NCI-H524 treated with DMSO at 0.1 percent for 48 hours (cell line): ENCODE measurements around the gene CELF4.
A peak's percentile ranks its signal among the peaks of the same experiment; 100 is the strongest.

ENCODE experiments used
- DNase-seq: peaks from one replicate; lab custom pipeline; 2025; lab: John Stamatoyannopoulos, UW

The CELF4 gene

DNA sequence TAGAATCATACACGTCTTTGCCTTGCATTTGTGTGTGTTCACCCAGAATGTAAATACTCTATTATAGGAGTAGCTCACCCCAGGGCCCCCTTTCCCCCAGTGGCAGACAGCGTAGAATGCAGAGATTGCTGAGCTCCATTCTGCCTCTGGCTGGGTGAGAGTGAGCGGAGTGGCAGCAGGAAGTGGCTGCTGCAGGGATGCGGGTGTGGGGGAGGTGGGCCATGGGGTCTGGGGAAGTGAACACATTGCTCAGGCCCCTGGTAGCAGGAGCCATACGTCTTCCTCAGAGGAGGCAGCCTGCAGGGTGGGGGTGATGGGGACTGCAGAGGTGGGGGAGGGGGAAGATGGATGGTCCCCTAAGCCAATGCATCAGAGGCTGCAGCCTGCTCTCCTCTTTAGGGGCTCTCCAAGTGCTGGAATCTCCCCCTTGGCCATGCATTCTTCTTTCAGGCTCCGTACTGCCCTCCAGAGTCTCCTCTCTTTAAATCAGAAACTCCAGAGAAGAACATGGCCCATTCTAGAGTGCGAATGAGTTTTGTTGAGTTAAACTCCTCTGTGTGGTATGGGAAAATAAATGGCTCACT is 72.2 kb downstream of the CELF4 start:
- no peak for DNase-seq

DNA sequence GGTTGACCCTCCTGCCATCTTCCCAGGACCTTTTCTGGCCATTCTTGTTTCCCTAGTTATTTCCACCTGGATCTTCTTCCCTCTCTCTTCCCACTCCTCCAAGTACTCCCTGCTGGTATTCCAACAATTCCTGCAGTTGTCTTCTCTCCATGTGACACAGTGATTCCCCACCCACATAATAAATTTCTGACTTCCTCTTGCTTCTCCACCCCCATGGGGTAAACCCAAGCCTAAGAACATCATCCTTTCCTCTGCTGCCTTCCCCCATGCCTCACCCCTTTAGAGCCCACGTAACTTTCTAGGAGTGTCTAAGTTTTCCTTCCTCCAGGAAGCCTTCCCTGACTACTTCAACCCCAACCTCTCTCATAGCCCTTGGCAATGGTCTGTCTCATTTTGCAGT is 72.6 kb downstream of the CELF4 start:
- DNase-seq, result no peak

DNA sequence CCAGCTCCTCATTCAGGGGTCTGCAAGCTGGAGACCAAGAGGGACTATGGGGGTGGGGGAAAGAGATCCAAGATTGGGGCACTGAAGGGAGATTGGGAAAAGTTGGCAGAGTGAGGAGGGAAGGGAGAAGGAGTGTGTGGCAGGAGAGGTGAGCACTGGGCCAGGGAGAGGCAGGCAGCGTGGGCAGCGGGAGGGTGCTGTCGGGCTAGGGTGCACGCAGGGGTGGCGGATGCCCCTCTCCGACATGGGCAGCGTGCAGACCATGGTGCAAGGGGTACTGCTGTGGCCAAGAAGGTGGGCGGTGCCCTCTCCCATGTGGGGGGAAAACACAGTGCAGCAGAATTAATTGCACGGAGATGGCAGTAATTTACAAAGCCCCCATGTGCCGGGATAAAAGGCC is 74.1 kb downstream of the CELF4 start:
- DNase-seq, result no peak

DNA sequence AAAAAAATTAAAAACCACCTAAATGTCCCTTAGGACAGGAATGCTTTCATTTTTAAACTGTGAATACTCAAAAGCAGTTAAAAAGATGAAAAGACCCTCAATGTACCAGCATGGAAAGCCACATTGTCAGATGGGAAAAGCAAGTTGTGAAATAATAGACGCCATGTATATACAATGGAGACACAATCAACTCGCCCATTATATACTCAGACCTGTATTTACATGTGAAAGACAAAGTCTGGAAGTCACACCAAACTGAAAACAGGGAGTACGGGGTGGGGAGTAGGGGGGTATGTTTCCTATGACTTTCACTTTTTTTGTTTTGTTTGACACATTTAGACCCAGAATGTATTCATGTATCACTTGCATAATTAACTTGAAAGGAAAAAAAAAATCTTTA is 75.6 kb downstream of the CELF4 start:
- DNase-seq, result no peak

DNA sequence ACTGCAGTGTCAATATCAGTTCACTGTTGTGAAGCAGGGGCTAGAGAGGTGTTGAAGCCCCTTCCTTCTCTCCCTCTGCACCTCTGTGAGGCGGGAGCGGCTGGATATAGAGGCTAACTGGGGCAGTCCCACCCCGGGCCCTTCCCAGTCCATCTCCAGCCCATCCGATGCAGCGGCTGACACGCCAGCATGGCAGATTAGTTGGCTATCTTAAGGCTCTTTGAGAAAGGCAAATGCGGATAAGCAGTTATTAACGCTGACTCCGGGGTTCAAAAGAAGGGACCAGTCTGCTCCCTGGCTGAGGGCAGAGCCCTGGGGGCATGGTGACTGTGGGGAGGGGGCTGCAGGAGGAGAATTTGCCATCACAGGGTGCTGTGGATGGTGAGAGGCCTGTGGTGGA is 76.6 kb downstream of the CELF4 start:
- DNase-seq, result no peak

DNA sequence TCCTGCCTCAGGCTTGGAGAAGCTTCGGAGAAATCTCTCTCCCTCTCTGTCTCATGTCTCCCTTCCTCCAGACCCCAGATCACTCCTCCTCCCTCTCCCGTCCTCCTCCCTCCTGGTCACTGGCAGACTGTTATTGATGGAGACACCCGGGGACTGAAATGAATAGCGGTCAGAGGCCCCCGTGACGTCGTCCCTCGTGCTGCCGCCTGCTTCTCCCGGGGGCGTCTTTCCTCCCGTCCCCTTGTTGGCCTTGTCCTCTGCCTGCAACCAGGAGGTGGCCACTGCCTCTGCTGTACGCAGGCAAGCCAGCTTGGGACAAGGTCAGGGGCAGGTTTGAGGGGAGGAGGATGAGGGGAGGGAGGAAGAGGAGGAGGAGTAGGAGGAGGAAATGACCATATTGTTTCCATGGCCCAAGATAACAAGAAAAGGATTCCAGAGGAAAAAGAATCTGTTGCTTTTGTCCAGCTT is 78.2 kb downstream of the CELF4 start:
- DNase-seq, result no peak

DNA sequence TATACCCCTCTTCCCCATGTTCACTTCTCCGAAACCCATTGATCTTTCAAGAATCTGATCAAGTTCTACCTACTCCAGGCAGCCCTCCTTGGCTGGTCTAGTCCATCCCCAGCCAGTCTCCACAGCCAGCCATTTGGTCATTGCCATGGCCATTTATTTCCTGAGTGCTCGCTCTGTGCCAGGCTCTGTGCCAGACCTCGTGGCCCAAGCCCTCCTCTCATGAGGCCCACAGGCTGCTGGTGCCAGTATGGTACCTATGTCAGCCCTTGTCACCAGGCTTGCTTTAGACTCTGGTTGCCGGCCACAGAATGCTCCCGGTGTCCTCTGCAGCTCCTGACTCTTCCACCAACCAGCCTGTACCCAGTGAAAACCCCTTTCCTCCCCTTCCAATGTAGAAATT is 78.8 kb downstream of the CELF4 start:
- DNase-seq, result no peak

DNA sequence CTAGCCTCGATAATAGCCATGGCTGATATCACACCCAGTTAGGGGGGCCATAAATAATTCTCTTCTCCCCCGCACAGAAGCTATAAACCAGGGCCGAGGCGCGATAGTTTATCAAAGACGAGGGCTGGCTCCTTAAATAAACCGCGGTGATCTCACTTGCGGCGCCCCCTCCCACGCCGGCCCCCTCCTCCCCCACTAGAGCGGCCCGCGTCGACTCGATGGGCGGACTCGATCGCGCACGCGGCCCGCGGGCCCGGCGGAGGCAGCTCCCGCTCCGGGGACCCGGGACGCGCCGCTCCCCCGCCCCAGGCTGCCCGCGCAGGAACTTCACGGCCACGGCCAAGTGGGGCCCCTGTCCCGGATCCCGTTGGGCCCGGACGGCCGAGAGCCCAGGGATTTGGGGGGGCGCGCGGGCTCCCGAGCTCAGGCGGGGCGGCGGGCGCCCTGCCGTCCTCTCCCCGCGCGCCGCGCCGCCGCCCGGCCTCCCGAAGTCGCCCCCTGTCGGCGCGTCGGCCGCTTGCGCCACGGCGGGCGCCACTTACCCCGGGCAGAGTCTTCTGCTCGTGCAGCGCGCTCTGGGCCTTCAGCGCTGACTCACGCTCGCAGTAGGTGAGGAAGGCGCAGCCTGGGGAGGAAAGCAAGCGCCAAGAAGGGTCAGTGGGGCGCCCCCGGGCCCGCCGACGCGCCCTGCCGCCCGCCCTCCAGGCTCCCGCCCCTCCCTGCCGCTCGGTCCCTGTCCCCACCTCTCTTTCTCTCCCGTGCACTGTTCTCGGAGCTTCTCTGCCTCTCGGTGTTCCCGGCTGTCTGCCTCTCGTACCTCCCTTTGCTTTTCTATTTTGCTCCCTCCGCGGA is 80.4 kb downstream of the CELF4 start:
- DNase-seq, result no peak

DNA sequence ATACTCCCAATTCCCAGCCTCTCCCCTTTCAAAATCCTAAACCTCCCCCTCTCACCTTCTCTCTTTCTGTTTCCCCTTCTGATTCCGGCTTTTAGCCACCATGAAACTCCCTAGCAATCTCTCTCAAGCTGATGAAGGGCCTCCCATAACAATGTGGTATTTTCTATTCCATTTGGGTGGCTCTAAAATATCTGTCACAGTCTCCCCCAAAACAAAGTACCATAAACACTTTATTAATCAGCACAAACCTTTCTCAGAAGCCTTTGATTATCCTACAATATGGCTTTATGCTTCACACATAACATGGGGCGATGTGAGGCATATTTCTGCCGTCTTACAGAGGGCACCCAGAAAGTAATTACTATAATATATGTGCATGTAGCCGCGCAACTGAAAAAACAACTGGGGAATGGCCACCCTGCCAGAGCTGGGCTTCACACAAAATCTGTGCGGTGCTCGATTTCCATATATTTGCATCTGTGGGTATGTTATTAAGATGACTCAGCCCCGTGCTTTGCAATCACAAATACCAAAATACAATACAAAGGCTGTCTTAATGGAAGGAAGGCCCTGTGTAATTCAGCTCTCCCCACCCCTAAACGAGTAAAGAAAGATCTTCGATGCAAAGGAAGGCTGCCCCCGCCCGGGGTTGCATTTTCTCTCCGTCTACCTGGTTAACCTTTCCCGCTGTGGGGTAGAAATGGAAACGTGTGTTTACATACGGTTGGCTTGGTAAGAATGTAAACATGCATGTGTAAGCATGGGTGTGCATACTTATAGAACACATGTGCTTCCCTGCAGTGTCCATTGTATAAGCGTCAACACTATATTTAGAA is 81.4 kb downstream of the CELF4 start:
- DNase-seq, result no peak

DNA sequence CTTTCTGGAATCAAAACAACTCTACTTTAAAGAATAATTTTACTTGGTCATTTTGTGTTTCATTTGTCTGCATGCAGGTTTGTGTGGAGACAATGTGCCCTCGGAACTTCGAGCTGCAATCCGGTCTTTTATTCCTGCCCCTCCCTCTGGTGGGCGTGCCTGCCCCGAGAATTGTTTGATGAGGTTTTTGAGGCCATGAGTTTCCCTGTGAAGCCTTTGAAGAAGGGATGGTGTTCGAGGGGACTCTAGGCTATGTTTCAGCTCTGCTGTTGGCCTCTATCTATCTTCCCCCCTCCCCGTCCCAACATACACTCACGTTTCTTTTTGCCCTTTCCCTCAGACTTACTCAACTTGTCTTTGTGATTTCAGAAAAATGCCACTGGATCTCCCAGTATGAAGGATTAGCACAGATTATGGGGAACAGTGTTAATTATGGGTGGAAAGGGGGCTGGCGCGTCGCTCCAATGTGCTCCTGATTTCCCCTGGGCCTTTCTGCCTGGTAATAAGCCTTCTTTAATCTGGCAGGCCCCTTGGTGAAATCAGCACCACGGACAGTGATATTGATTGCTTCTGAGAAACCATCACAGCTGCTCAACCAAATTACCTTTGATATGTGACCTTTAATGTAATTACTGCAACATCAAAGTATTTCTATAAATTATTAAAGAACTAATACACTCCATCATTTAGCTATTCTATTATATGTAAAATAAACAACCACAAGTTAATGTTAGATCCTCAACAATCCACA is 82.2 kb downstream of the CELF4 start:
- no peak for DNase-seq

DNA sequence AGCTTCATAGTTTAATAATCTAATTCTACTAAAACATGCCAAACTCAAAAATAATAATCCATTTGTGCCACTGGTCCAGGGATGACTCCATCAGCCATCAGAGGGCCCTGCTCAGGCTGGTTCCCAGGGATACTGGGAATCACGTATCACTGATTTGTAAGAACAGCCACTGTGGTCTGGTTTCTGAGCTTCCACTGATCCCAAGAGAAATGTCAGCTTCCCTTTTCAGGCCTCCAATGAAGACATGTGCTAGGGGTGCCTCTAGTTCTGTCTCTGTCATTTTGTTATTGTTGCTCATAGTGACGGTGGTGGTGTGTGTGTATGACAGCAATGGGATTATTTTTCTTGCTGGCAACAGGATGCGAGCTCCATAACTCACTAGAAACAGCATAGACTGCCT is 83.2 kb downstream of the CELF4 start:
- DNase-seq, result no peak

DNA sequence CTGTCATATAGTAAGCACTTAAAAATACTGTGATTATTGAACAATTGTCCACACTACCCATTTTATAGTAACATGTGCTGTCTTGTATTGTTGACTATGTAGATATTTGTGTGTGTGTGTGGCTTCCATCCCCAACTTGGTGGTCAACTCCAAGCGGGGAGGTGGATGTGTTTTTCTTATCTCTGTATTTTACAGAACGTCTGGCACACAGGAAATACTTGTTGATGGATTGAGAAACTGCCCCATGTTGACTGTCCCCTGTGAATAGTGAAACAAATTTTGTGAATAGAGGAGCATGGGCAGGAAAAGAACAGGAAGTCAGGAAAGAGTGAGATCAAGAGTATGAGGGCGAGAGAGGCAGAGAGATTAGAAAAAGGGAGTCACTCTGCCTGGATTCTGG is 83.6 kb downstream of the CELF4 start:
- DNase-seq, result no peak

DNA sequence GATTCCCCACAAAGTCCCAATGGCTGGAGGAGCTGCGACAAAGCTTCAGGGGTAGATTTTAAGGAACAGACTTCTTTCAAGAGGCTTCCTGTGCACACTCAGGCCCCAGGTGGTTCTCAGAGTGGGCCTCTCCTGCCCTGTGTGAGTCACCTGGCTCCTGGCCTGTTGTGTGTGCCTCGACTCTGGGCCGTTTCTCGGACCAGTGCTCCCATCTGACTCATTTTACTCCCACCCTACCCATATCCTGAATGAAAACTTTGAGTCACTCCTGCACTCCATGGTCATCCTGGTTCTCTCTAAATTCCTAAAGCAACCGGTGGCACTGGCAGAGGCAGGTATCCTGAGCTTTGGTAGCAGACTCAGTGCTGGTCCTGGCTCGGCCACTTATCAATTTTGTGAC is 84.1 kb downstream of the CELF4 start:
- DNase-seq, result no peak

DNA sequence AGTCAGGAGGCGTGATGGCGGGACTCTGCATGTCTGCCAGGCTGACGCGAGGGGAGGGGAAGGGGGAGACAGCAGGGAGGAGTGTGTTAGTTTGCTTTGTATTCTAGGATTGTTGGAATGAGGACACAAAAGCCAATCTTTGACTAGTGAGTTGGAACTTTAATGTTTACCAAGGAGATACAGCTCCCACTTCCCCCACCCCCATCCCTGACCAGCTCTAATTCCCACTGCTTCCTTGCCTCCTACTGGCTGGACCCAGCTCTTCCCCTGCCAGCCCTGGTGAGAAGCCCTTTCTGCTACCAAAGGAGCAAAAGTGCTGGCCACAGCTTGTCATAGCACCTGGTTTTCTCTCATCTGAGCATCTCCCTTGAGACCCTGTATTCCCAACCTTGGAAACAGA is 84.5 kb downstream of the CELF4 start:
- no peak for DNase-seq

DNA sequence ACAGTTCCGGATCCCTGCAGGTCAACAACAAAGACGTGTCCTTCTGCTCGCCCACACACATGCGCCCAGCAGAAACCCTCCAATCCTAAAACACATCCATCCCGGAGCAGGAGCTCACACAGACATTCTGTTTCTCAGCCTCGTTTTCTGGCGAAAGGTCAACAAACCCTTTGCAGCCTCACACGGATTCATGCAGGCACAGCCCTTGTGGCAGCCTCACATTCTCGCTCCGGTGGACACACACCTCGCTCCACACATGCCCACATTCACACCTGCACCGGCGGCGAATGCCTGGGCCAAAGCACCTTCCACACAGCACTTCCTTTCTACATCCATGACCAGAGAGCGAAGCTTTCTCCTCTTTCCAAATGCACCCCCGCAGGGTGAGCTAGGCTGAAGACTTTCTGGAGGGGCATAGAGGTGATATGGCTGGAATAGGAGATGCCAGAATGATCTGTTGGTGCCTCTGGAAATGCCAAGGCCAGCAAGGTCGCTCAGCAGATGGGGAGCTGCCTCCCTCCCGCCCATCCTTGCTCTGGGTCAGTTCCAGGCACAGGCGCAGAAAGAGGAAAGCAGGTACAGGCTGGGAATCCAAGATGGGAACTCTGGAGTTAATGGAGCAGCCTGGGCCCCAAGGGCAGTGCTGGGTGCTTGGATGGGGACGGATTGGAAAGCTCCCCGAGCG is 88.8 kb downstream of the CELF4 start:
- DNase-seq, result no peak

DNA sequence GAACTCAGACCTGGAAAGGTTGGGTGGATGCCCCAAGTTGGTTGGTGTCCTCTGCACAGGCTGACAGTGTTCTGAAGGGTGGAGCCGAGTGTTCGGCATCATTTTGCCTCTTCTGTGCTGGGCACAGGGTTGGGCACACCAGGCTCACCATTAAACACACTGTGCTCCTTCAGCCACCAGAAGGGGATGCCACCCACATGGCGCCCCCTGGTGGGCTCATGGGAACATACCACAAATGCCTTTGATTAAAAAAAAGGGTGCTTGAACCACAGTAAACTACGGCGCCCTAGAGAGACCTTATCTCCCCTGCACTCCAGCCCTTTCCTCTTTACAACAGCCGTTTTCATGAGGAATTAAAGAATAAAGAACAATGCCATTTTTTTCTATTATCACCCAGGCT is 89.4 kb downstream of the CELF4 start:
- DNase-seq, result no peak

DNA sequence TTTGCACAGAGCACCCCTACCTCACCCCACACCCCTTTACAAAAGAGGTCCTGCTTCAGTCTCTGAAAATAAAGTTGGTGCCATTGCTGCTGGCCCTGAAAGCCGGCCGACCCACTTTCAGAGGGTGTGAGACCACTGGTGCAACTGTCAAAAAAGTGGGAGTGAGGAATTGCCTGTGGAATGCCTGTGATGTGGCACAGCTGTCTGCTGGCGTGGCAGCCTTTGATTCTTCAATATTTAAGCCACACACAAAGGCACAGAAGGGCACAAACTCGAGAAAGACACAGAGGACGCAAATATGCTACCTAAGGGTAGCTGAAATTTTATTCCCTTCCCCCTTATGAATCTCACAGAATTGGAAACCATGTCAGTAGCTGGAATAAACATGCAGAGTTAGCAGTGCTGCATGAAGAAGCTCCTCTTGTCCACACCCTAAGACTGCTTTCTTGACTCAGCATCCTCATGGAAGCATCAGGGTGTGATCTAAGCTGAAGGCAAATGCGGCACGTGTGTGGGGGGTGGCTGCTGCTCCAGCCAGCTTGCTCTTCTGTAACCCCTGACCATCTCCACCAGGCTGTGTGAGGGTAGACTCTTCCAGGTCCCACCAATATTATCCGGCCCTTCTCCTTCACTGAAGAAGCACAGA is 92.3 kb downstream of the CELF4 start:
- no peak for DNase-seq

DNA sequence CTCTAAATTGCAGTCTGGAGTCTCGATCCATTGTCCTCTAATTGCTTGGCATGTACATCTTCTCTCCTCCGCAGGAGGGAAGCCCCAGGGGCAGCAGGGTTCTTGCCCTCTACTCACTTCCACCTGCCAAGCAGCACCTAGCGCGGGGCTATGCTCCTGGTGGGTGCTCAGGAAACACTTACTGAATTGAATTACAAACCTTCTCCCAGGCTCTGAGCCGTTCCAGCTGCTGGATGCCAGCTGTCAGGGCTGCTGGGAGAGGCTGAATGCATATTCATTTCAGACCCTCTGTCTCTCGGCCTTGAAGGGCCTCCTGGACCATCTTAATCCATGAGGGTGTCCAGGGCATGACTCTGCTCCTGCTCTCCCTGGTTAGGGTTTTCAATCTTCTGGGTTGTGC is 94.0 kb downstream of the CELF4 start:
- DNase-seq, result peak; percentile 82

DNA sequence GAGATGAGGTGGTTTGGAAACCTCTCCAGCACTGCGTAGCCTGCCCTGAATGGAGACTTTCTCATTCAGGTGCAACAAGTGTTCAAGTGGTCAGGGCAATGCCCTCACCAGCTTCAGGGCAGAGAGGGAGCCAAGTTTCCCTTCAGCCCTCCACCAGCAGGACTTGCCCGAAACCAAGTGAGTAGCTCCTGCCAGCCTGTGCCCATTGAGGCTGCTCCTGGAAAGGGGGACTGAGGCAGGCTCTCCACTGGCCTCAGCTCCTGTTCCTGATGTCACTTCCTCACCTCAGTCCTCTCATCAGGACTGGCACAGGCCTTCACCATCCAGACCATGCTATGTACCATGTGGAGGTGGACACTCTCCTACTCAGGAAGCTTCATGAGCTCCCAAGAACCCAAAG is 94.6 kb downstream of the CELF4 start:
- DNase-seq, result no peak

DNA sequence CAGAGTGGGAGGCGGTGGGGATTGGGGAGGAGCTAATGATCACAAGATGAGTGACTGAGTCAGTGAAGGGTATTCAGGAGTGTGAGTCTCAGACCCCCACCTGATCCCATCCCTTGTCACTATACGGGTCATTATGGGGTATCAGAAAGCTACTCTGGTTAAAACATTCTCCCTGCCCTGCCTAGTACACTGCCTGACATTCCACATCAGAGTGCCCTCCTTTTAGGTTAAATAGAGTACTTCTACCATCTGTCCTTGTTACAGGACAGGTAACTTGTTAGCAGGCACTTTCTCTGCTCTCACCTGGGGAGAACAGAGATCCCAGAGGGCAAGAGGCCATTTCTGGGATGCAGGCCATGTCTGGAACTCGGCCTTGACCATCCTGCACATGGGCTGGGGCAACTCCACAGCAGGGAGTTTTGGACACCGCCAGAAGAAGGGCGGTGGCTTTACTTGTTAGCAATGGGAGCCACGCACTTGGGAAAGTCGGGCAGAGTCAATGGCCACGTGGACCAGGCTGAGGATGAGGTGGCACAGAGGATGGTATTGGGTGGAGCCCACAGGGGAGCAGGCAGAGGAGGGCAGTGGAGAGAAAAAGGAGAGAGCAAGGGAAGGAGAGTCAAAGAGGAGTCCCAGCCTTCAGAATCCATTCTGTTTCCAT is 98.5 kb downstream of the CELF4 start:
- no peak for DNase-seq

DNA sequence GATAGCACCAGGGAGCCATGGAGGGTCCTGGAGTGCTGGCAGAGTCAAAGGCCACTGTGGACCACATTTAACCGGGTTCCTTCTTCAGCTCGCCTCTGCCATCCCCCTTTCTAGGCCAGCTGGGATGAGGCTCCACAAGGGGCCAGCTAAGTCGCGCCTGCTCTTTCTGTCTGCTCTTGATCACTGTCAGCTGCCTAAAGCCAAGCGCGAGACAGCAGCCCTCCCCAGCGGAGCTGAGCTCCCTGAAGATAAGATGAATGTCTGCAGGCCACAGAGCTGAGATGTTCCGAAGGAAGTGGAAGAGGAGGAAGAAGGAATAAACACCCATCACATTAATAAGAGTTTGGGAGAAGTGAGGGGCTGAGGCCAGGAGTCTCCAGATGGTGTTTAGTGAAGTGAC is 99.6 kb downstream of the CELF4 start:
- no peak for DNase-seq
